Gastrocnemius medialis (tissue), 4 donors: Measurements from ENCODE around the gene ARHGAP1. TPM values are rescaled to one million over a fixed set of nuclear protein-coding genes. Genes with fewer than 3 reads are reported as not detected.
A peak's percentile ranks its signal among the peaks of the same experiment; 100 is the strongest.

Experiments used
- ATAC-seq, 2 donors: fragments of 150-250 bp; one replicate each; pipeline ENCODE4 v1.9.1; 2016
- DNase-seq, 2 donors: peaks; one replicate each; pipeline ENCODE4 v3.0.0-alpha.2; 2019
- H3K27ac ChIP-seq, 4 donors: fragments of 200-600 bp; sonication (generic); 1 replicate in 1 of 4; 2 replicates in 3 of 4; pipeline ENCODE4 v1.5.1; 2016 to 2018; ENCODE audit warnings: mild to moderate bottlenecking in 2 of 4, moderate library complexity in 1 of 4
- H3K27me3 ChIP-seq, 3 donors: fragments of 200-600 bp; sonication (generic) in 2 of 3; 1 replicate in 1 of 3; 2 replicates in 2 of 3; pipeline versions ENCODE4 v1.5.1 to v1.6.0; 2016 to 2019; ENCODE audit warnings: mild to moderate bottlenecking in 1 of 3, moderate library complexity in 1 of 3
- H3K36me3 ChIP-seq, 2 donors: fragments of 200-600 bp; sonication (generic) in 1 of 2; one replicate each; pipeline ENCODE4 v1.5.1; 2017 to 2018
- H3K4me1 ChIP-seq, 2 donors: fragments of 200-600 bp; sonication (generic) in 1 of 2; one replicate each; pipeline ENCODE4 v1.5.1; 2016 to 2017; ENCODE audit warnings: mild to moderate bottlenecking in 2 of 2
- H3K4me3 ChIP-seq, 4 donors: fragments of 200-600 bp; sonication (generic) in 3 of 4; 1 replicate in 1 of 4; 2 replicates in 3 of 4; pipeline ENCODE4 v1.5.1; 2016 to 2019; ENCODE audit warnings: mild to moderate bottlenecking in 2 of 4
- H3K9me3 ChIP-seq, 3 donors: fragments of 200-600 bp; sonication (generic) in 2 of 3; 1 replicate in 1 of 3; 2 replicates in 2 of 3; pipeline ENCODE4 v1.5.1; 2016 to 2019
- POLR2A ChIP-seq, 2 donors: fragments of 450-650 bp; IDR thresholded peaks; one replicate each; pipeline ENCODE4 v1.6.1; 2017; ENCODE audit warnings: antibody characterized with exemption in 2 of 2, mild to moderate bottlenecking in 2 of 2, moderate library complexity in 2 of 2
- in situ Hi-C, 4 donors: fragments of 200-750 bp; cut with MboI; loops; one replicate each; pipeline versions ENCODE4 v1.15.0 to v1.8.0; 2017; ENCODE audit warnings: low sequenced_read_pairs in 4 of 4
- intact Hi-C: fragments of 100-400 bp; cut with DNase I; formaldehyde crosslinking; loops from one replicate; pipeline ENCODE4 v1.15.1; 2023; ENCODE audit warnings: low total_unique reads
- total RNA-seq, 4 donors: library from RNA; depleted of rRNA; stranded (reverse); fragments of >200 nt; gene quantifications; one replicate each; pipeline versions ENCODE4 v1.1.0 to v1.2.3, GENCODE V29; 2016
- TF ChIP-seq, protein P1 (sequence below), 5 experiments: fragments of 450-650 bp in 3 of 5; fragments of 200-600 bp in 2 of 5; sonication (generic) in 2 of 5; IDR thresholded peaks in 4 of 5; conservative IDR thresholded peaks in 1 of 5; 1 replicate in 4 of 5; 2 replicates in 1 of 5; pipeline ENCODE4 v1.5.1; 2016 to 2019; ENCODE audit warnings: antibody characterized with exemption in 5 of 5, mild to moderate bottlenecking in 3 of 5, moderate library complexity in 3 of 5

Gene ARHGAP1
- total RNA-seq, 4 donors from 2014 or later = 11.1 to 34.8 (median 24.6) TPM

DNA sequence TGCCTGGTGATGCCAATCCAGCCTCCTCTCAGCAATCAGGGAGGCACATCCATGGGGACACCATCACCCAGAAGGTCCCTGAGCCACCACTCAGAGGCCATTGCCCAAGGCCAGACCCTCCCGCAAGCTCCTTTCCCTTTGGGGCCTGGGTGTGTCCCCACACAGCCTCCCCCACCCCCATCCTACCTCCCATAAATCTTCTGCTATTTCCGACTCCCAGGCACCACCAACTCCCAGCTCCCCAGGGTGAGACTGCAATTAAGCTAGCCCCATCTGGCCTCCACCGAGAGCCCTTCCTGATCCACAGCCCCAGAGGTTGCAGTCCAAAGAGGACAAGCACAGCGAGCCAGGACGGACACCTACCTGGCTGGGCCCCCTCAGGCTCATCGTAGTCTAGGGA lies 6.3 kb downstream of the ARHGAP1 start:
- H3K9me3 ChIP-seq = no peaks in the 10 kb centered on the region
- peak overlapping the region; percentile 38 to 88 (median 63) for H3K27ac ChIP-seq
- H3K27me3 ChIP-seq = no peaks in the 10 kb centered on the region
- DNase-seq (no peak), ATAC-seq (no peak)
- peaks cover 0 to 46% of the 10 kb centered on the region in 2 donors for H3K36me3 ChIP-seq
- H3K4me1 ChIP-seq = peaks cover 42 to 45% of the 10 kb centered on the region in 2 donors
- no peak overlapping the region for H3K4me3 ChIP-seq
- in situ Hi-C loops = no loop called here
- intact Hi-C loops = no loop called here
- TF ChIP-seq, protein P1, sequence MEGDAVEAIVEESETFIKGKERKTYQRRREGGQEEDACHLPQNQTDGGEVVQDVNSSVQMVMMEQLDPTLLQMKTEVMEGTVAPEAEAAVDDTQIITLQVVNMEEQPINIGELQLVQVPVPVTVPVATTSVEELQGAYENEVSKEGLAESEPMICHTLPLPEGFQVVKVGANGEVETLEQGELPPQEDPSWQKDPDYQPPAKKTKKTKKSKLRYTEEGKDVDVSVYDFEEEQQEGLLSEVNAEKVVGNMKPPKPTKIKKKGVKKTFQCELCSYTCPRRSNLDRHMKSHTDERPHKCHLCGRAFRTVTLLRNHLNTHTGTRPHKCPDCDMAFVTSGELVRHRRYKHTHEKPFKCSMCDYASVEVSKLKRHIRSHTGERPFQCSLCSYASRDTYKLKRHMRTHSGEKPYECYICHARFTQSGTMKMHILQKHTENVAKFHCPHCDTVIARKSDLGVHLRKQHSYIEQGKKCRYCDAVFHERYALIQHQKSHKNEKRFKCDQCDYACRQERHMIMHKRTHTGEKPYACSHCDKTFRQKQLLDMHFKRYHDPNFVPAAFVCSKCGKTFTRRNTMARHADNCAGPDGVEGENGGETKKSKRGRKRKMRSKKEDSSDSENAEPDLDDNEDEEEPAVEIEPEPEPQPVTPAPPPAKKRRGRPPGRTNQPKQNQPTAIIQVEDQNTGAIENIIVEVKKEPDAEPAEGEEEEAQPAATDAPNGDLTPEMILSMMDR (IDR thresholded peaks at IDR 0.05 in 4 of 5, conservative IDR thresholded peaks at IDR 0.05 in 1 of 5) = no peak
- no peak for TF ChIP-seq POLR2A (IDR thresholded peaks at IDR 0.05)

DNA sequence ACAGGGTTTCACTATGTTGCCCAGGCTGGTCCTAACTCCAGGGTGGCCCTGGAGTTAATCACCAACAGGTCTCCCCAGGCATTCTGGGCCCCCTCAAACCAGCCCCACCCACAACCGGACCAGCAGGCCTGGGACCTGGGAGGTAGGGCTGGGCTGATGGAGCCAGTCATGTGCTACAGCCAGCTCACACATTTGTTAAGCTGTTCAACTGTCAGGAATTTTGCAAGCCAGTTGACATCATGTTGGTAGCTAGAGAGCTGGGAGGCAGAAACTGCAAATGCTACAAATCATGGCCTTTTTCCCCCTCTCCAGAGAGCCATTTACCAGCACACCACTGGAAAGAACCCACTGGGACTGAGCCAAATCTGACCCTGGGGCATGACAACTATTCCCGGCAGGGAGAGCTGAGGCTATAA lies 6.8 kb downstream of the ARHGAP1 start:
- peaks cover 0 to 46% of the 10 kb centered on the region in 2 donors for H3K36me3 ChIP-seq
- no peaks in the 10 kb centered on the region for H3K27me3 ChIP-seq
- H3K4me1 ChIP-seq = peaks cover 38 to 41% of the 10 kb centered on the region in 2 donors
- H3K4me3 ChIP-seq = no peak overlapping the region
- peak overlapping the region; percentile 38 to 88 (median 63) for H3K27ac ChIP-seq
- no peak for TF ChIP-seq POLR2A (IDR thresholded peaks at IDR 0.05)
- TF ChIP-seq, protein P1 (IDR thresholded peaks at IDR 0.05 in 4 of 5, conservative IDR thresholded peaks at IDR 0.05 in 1 of 5) = no peak
- ATAC-seq = no peak
- H3K9me3 ChIP-seq = no peaks in the 10 kb centered on the region
- intact Hi-C loops = no loop called here
- in situ Hi-C loops = no loop called here
- DNase-seq = no peak

DNA sequence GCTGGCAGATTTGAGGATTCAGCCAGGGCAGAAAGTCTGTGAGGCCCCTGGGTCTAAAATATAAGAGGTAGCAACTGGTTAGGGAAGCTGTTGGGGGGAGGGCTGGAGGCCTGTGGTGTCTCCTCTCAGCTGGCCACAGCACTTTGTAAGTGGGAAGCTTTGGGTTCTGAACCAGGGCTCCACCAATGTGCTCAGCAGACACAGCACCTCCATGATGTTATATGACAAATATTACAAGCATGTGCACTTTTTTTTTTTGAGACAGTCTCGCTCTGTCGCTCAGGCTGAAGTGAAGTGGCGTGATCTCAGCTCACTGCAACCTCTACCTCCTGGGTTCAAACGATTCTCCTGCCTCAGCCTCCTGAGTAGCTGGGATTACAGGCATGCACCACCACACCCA lies 8.0 kb downstream of the ARHGAP1 start:
- Histone ChIP-seq H3K27ac (no peak overlapping the region), H3K4me1 (peaks cover 29 to 34% of the 10 kb centered on the region in 2 donors), H3K36me3 (peaks cover 0 to 55% of the 10 kb centered on the region in 2 donors), H3K4me3 (no peak overlapping the region), H3K9me3 (no peaks in the 10 kb centered on the region), H3K27me3 (no peaks in the 10 kb centered on the region)
- ATAC-seq = no peak
- DNase-seq = no peak
- intact Hi-C loops (no loop called here), in situ Hi-C loops (no loop called here)
- TF ChIP-seq POLR2A (IDR thresholded peaks at IDR 0.05) = no peak
- TF ChIP-seq, protein P1 (IDR thresholded peaks at IDR 0.05 in 4 of 5, conservative IDR thresholded peaks at IDR 0.05 in 1 of 5) = no peak

DNA sequence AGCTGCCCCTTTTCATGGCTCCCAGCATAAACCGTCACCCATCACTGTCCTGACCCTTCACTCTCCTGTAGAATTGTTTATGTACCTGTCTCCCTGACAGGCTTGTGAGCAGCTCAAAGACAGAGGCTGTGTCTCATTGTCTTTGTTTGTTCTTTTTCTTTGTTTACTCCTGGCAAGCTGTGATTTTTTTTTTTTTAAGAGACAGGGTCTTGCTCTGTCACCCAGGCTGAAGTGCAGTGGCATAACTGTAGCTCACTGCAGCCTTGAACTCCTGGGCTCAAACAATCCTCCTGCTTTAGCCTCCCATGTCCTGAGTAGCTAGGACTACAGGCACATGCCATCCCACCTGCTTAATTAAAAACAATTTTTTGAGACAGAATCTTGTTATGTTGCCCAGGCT lies 9.7 kb downstream of the ARHGAP1 start:
- peaks cover 12 to 22% of the 10 kb centered on the region in 2 donors for H3K4me1 ChIP-seq
- no peak for ATAC-seq

More for the DNA sequence above, 9.7 kb downstream of the ARHGAP1 start:
- H3K36me3 ChIP-seq = peaks cover 0 to 61% of the 10 kb centered on the region in 2 donors
- DNase-seq = no peak
- in situ Hi-C loops = no loop called here
- H3K4me3 ChIP-seq = no peak overlapping the region
- H3K9me3 ChIP-seq = no peaks in the 10 kb centered on the region
- no peak for TF ChIP-seq POLR2A (IDR thresholded peaks at IDR 0.05)
- TF ChIP-seq, protein P1 (IDR thresholded peaks at IDR 0.05 in 4 of 5, conservative IDR thresholded peaks at IDR 0.05 in 1 of 5) = no peak
- intact Hi-C loops = no loop called here
- no peak overlapping the region for H3K27ac ChIP-seq
- no peaks in the 10 kb centered on the region for H3K27me3 ChIP-seq
